HL-60/S4 treated with retinoic acid at 250 ng/mL for 4 days and 3 days (cell line): Measurements from ENCODE around the gene STK26.
"Not testable (repeated sequence)": the region's sequence is repeated elsewhere in the genome, so short reads cannot be mapped to it uniquely, and the experiment has no call there.

Experiments used
- in situ Hi-C: fragments of 300-500 bp; cut with MboI; formaldehyde crosslinking; loops from 2 replicates; pipeline ENCODE4 v1.7.0; 2022; ENCODE audit warnings: low sequenced_read_pairs

STK26 gene

DNA sequence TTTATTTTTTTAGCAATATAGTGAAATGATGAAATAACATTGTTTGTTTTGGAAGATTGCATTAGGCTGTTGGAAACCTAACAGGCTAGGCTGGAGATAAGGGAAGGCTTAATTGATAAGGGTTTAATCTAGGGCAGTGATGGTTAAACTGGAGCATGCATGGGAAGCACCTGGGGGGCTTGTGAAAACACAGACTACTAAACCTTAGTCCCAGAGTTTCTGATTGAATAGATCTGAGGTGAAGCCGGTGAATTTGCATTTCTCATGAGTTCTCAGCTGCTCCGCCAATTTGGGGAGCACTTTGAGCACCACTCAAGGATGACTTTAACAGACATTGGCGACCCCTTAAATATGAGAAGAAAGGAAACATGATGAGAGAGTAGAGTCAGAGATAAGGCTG lies 11.5 kb downstream of the STK26 start:
- in situ Hi-C loops: no loop called here

DNA sequence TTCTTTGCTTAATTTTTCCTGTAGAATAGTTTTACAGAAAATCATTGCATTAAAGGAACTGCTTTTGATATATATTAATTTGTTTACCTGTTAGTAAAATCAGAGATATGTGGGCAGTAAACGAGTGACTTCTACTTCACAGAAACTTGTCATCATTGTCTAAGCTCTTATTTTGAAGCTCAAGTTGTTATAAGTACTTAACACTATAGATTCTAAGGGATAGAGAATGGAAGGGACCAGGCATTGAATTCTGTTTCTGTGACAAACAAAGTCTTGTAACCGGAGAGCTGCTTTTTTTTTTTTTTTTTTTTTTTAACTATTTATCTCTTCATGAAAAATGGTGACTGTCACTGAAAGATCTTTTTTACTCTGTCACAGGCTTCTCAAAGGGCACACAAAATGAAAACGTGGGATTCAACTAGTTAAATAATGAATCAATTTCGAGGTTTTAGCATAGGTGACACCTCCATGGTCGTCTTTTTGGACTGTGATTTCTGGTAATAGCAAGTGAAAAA lies 14.4 kb downstream of the STK26 start:
- in situ Hi-C loops: no loop called here

DNA sequence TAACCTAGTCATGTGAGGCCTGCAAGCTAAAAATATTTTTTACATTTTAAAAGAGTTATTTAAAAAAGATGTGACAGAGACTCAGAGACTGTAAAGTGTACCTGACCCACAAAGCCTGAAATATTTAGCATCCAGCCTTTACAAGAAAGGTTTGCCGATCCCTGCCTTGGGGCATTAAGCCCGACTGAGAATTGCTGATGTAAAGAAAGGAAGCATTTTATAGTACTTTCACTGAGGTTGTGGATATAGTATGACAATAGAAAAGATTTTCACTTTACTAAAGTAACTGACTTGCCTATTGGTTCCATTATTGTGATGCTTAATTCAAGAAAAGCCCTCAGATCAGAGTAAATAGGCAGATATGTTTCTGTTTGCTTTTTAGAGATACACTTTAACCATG lies 17.0 kb downstream of the STK26 start:
- in situ Hi-C loops: no loop called here

GRCh38 chrX:132041015-132041414 lies 17.9 kb downstream of the STK26 start:
- in situ Hi-C loops: no loop called here

- in situ Hi-C loops: no loop called here
These were observed 20.9 kb downstream of the STK26 start for GRCh38 chrX:132043977-132044376.

- in situ Hi-C loops: no loop called here
These were observed 21.9 kb downstream of the STK26 start for GRCh38 chrX:132044953-132045352.

- in situ Hi-C loops: no loop called here
These were observed 22.4 kb downstream of the STK26 start for GRCh38 chrX:132045456-132045855.

GRCh38 chrX:132046533-132046932 lies 23.4 kb downstream of the STK26 start:
- in situ Hi-C loops: no loop called here

- in situ Hi-C loops: not testable (repeated sequence)
These were observed 28.7 kb downstream of the STK26 start for GRCh38 chrX:132051778-132052177.

- in situ Hi-C loops: no loop called here
These were observed 34.9 kb downstream of the STK26 start for GRCh38 chrX:132058050-132058449.

GRCh38 chrX:132058975-132059374 lies 35.9 kb downstream of the STK26 start:
- in situ Hi-C loops: no loop called here

- in situ Hi-C loops: no loop called here
These were observed 37.0 kb downstream of the STK26 start for GRCh38 chrX:132059973-132060540.

- in situ Hi-C loops: no loop called here
These were observed 40.2 kb downstream of the STK26 start for GRCh38 chrX:132063334-132063733.

GRCh38 chrX:132063862-132064261 lies 40.8 kb downstream of the STK26 start:
- in situ Hi-C loops: no loop called here

- in situ Hi-C loops: no loop called here
These were observed 45.3 kb downstream of the STK26 start for GRCh38 chrX:132068405-132068804.

GRCh38 chrX:132071254-132071653 lies 48.2 kb downstream of the STK26 start:
- in situ Hi-C loops: no loop called here

DNA sequence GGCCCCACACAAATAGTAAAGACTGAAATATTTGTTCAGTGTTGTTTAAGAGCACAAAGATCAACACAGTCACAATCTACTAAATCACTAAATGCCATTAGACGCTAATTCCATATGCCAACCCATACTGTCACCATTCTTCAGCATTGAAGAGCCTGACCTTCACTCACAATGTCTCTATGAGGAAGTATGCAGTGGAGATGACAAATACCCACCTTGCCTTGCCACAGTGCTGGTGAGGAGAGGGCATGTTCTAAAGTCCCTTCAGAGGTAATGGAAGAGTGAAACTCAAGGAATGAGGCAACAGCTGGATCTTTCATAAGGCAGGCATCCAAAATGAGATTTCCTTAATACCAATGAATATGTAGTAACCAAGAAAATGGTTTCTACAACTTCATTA lies 54.3 kb downstream of the STK26 start:
- in situ Hi-C loops: no loop called here

DNA sequence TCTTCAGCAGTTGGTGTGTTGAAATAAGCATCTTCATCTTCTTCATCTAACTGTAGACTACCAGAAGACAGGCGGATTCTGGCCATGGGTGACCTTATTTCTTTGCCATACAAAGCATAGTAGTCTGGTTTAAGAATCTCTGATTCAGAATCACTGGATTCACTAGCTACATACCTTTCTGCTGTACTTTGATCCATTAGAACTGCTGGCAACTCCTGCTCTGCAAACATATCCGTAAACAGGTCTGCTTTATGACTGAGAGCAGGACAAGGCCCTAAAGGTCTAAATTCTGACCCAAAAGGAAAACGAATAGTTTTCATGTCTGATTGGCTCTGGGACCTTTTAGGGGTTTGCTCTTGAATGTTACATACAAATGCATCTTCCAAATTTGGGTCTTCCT lies 54.8 kb downstream of the STK26 start:
- in situ Hi-C loops: no loop called here

DNA sequence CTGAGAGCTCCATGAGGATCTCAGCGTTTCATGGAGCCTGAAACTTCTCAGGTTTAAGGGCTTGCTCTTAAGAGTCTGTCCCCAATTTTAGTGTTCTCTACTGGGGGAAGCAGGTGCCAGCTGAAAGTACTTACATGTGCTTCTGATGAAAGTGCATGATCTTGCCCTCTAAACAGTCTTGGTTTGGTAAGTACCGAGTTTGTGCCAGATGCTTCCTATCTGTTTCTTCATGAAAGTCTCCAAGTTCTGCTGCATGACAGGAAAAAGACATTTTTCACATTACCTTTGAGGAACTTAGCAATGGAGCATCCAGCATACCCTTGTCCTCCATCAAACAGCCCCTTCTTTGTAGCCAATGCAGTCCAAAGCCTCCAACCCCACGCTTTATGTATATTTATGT lies 62.7 kb downstream of the STK26 start:
- in situ Hi-C loops: no loop called here

DNA sequence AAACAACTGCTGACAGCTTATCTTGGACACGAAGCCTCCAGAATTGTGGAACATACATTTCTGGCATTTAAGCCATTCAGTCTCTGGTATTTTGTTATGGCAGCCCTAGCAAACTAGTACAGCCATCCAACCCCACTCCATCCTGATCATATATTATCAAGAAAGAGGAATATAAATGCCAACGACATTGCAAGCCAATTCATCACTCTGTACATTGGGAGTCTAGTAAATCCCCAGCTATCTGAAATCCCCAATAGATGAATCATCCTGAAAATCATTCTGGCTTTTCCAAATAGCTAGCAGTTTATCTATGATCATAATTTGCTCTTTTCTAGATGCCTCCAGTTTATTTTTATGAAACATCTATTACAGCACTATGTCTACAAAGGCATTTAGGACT lies 63.6 kb downstream of the STK26 start:
- in situ Hi-C loops: no loop called here

GRCh38 chrX:132088864-132089263 lies 65.8 kb downstream of the STK26 start:
- in situ Hi-C loops: no loop called here

DNA sequence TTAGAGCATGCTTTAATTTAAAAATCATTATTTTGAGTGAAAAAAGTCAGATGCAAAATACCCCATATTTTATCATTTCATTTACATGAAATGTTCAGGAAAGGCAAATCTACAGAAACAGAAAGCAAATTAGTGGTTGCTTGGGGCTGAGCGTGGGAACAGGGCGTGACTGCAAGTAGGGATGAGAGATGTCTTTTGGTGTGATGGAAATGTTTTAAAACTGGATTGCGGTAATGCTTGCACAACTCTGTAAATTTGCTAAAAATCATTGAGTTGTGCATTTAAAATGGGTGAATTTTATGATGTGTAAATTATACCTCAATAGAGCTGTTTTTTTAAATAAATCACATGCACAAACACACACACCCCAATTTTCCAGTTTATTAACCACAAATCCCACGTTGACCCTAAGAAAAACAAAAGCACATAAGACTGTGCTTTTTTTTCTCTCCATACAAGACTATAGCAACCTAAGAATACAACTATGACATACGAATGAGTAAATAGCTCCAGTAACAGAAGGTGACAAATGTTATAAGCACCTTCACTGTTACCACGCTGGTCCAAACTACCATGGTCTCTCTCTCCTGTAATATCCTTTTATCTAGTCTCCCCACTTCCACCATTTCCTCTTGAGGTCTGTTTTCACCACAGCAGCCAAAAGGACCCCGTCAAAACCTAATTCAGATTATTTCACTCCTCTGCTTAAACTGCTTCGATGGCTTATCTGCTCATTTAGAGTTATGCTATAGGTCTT lies 67.5 kb downstream of the STK26 start:
- in situ Hi-C loops: no loop called here
